ENCODE measurements around the gene PDIA6. TPM values are rescaled to one million over a fixed set of nuclear protein-coding genes. Genes with fewer than 3 reads are reported as not detected.

The PDIA6 gene
- total and polyA plus RNA-seq, 9 of the 15 experiments (the other 6 are each of a cell fraction or from before 2014, with no cell fraction given) = 166 to 268 (median 229) TPM

GRCh38 chr2:10768063-10768507 is 44.5 kb downstream of the PDIA6 start:
- Histone ChIP-seq H3K27ac (ENCODE audit: extremely low read depth, low read depth, low read length) (no peak overlapping the region), H2AFZ (ENCODE audit: low read depth, low read length) (no peak overlapping the region), H4K20me1 (replicated peaks; ENCODE audit: control insufficient read depth, insufficient read depth, low read length) (peaks cover 3% of the 10 kb centered on the region; the same call in 1 of the 2 replicates), H3K9me3 (replicated peaks; ENCODE audit: control insufficient read depth, insufficient read depth, low read depth, low read length) (no peaks in the 10 kb centered on the region), H3K4me2 (ENCODE audit: insufficient read depth, low read length) (no peak overlapping the region), H3K36me3 (ENCODE audit: control insufficient read depth, insufficient read depth, low read length) (no peaks in the 10 kb centered on the region), H3K4me3 (no peak overlapping the region), H3K9ac (ENCODE audit: insufficient read depth in 1 of 2, low read depth in 2 of 2, low read length in 2 of 2) (no peak overlapping the region), H3K27me3 (ENCODE audit: control insufficient read depth in 2 of 2, insufficient read depth in 2 of 2, low read length in 2 of 2) (peaks cover 42 to 84% of the 10 kb centered on the region in 2 experiments; a peak in 4 of 5 replicates), H3K9me1 (ENCODE audit: control insufficient read depth, insufficient read depth, low read length) (no peaks in the 10 kb centered on the region), H3K79me2 (ENCODE audit: control insufficient read depth, insufficient read depth, low read length) (no peaks in the 10 kb centered on the region), H3K4me1 (replicated peaks in 1 of 2; ENCODE audit: control insufficient read depth in 2 of 2, insufficient read depth in 2 of 2, low read length in 2 of 2) (peaks cover 2 to 7% of the 10 kb centered on the region in 2 experiments; a peak in 3 of 5 replicates)
- ChIA-PET POLR2A (interaction anchor here (0.6 to 1.2 kb wide), 2 partner anchors 10 kb away, joined by 4 to 8 read pairs; no protein-coding TSS in a partner anchor), CTCF (ENCODE audit: low intra/inter-chr PET ratio) (no interaction called here)
- intact Hi-C loops (cut with micrococcal nuclease) = no loop called here
- no peak for FAIRE-seq
- DNase-seq (ENCODE audit: extremely low read depth in 1 of 4, low spot score in 3 of 4) = no peak
- no peak for ATAC-seq
- TF ChIP-seq CC2D1A (IDR thresholded peaks at IDR 0.05) (no peak), HDGF (IDR thresholded peaks at IDR 0.05) (no peak), KAT7 (CRISPR knock-in tag; IDR thresholded peaks at IDR 0.05; ENCODE audit: borderline replicate concordance) (no peak), ZNF586 (CRISPR knock-in tag; conservative IDR thresholded peaks at IDR 0.05) (no peak), ADNP (tag; IDR thresholded peaks at IDR 0.05) (no peak), YY1 (IDR thresholded peaks at IDR 0.05; ENCODE audit: borderline replicate concordance in 1 of 3, control insufficient read depth in 1 of 3, extremely low read depth in 1 of 3, insufficient read depth in 3 of 3, insufficient read length in 1 of 3, insufficient replicate concordance in 2 of 3, low read depth in 1 of 3, low read length in 2 of 3) (no peak), THRB (CRISPR knock-in tag; conservative IDR thresholded peaks at IDR 0.05) (no peak), ZNF165 (CRISPR knock-in tag; IDR thresholded peaks at IDR 0.05; ENCODE audit: borderline replicate concordance) (no peak), HIVEP1 (CRISPR knock-in tag; IDR thresholded peaks at IDR 0.05) (no peak)
- no TSS peak for BruUV-seq (replicated peaks)
- in situ Hi-C loops (cut with MboI) = no loop called here
- 1% methylated on average over 16 of the region's 16 CpGs for WGBS (ENCODE audit: insufficient coverage, low coverage, missing lambda C conversion rate)

Measured in K562 (cell line).